WTC11 (cell line): ENCODE results near the gene GALNT11. TPM values are rescaled to one million over a fixed set of nuclear protein-coding genes. Genes with fewer than 3 reads are reported as not detected.

Source experiments
- ATAC-seq: fragments of 200-7000 bp; cut with Tn5 transposase; 2 replicates; pipeline ENCODE4 v1.10.0; 2021; ENCODE audit warnings: mild to moderate bottlenecking, moderate library complexity
- CTCF ChIA-PET: fragments of 300-600 bp; sonication (Branson Sonifier 250); formaldehyde crosslinking; loops from one replicate; lab custom pipeline; 2021; ENCODE audit warnings: antibody characterized with exemption; lab: Charles Lee
- POLR2A ChIA-PET: fragments of 350-600 bp; sonication (Branson Sonifier 250); formaldehyde crosslinking; loops from one replicate; lab custom pipeline; 2021; ENCODE audit warnings: antibody characterized with exemption; lab: Charles Lee
- DNase-seq: peaks from one replicate; pipeline ENCODE4 v3.0.0; 2021; ENCODE audit warnings: low spot score
- H3K27ac Mint-ChIP-seq: 2 replicates; pipeline ENCODE4 v1.8.0; 2021; ENCODE audit warnings: mixed read lengths
- H3K27me3 Mint-ChIP-seq: 2 replicates; pipeline ENCODE4 v1.8.0; 2021; ENCODE audit warnings: low read depth, mild to moderate bottlenecking, moderate library complexity, mixed read lengths
- H3K36me3 Mint-ChIP-seq: 2 replicates; pipeline ENCODE4 v1.8.0; 2021; ENCODE audit warnings: mixed read lengths
- H3K4me1 Mint-ChIP-seq: 2 replicates; pipeline ENCODE4 v1.8.0; 2022; ENCODE audit warnings: mixed read lengths
- H3K4me3 Mint-ChIP-seq: 2 replicates; pipeline ENCODE4 v1.8.0; 2021; ENCODE audit warnings: mild to moderate bottlenecking, moderate library complexity, mixed read lengths
- H3K9me3 Mint-ChIP-seq: 2 replicates; pipeline ENCODE4 v1.8.0; 2021; ENCODE audit warnings: mixed read lengths
- ARID4B ChIP-seq: sonication (generic); formaldehyde crosslinking; IDR thresholded peaks from 2 replicates; pipeline ENCODE4 v1.8.0; 2023; ENCODE audit warnings: missing genetic modification reagents, mild to moderate bottlenecking, borderline replicate concordance
- ERG ChIP-seq: fragments of 250-450 bp; sonication (Bioruptor Pico); IDR thresholded peaks from 2 replicates; pipeline ENCODE4 v1.8.0; 2021; ENCODE audit warnings: mild to moderate bottlenecking
- FOXK1 ChIP-seq: sonication (generic); formaldehyde crosslinking; IDR thresholded peaks from 2 replicates; pipeline ENCODE4 v1.8.0; 2022; ENCODE audit warnings: mild to moderate bottlenecking, moderate library complexity, missing genetic modification reagents
- IRF1 ChIP-seq: sonication (generic); formaldehyde crosslinking; IDR thresholded peaks from 2 replicates; pipeline ENCODE4 v1.8.0; 2023; ENCODE audit warnings: missing genetic modification reagents
- NFATC4 ChIP-seq: fragments of 250-450 bp; sonication (Bioruptor Pico); IDR thresholded peaks from 2 replicates; pipeline ENCODE4 v1.9.0; 2021; ENCODE audit warnings: mild to moderate bottlenecking
- NFYB ChIP-seq: sonication (generic); formaldehyde crosslinking; conservative IDR thresholded peaks from 2 replicates; pipeline ENCODE4 v1.8.0; 2022; ENCODE audit warnings: low read depth, missing genetic modification reagents
- NR1H2 ChIP-seq: sonication (generic); formaldehyde crosslinking; IDR thresholded peaks from 2 replicates; pipeline ENCODE4 v1.9.0; 2021; ENCODE audit warnings: mild to moderate bottlenecking, moderate library complexity, missing genetic modification reagents
- OVOL2 ChIP-seq: fragments of 250-450 bp; sonication (Bioruptor Pico); IDR thresholded peaks from 2 replicates; pipeline ENCODE4 v1.9.0; 2021; ENCODE audit warnings: mild to moderate bottlenecking, borderline replicate concordance
- PRDM15 ChIP-seq: sonication (generic); formaldehyde crosslinking; IDR thresholded peaks from 2 replicates; pipeline ENCODE4 v1.8.0; 2022; ENCODE audit warnings: missing genetic modification reagents
- ZNF121 ChIP-seq: sonication (generic); formaldehyde crosslinking; IDR thresholded peaks from 2 replicates; pipeline ENCODE4 v1.8.0; 2023; ENCODE audit warnings: missing genetic modification reagents
- ZNF219 ChIP-seq: sonication (generic); formaldehyde crosslinking; IDR thresholded peaks from 2 replicates; pipeline ENCODE4 v1.8.0; 2023; ENCODE audit warnings: missing genetic modification reagents, mild to moderate bottlenecking, borderline replicate concordance
- ZNF232 ChIP-seq: sonication (generic); formaldehyde crosslinking; IDR thresholded peaks from 2 replicates; pipeline ENCODE4 v1.8.0; 2022; ENCODE audit warnings: mild to moderate bottlenecking, missing genetic modification reagents
- ZNF512 ChIP-seq: sonication (generic); formaldehyde crosslinking; IDR thresholded peaks from 2 replicates; pipeline ENCODE4 v1.8.1; 2022; ENCODE audit warnings: missing genetic modification reagents, borderline replicate concordance
- total RNA-seq: library from RNA; stranded (reverse); gene quantifications from 3 replicates; pipeline ENCODE4 v1.2.3, GENCODE V29; 2021
- TF ChIP-seq, protein P1 (sequence below): fragments of 250-450 bp; sonication (Bioruptor Pico); IDR thresholded peaks from 2 replicates; pipeline ENCODE4 v1.9.0; 2021; ENCODE audit warnings: mild to moderate bottlenecking, borderline replicate concordance
- TF ChIP-seq, protein P2 (sequence below): fragments of 250-450 bp; sonication (Bioruptor Pico); IDR thresholded peaks from 2 replicates; pipeline ENCODE4 v1.9.0; 2021; ENCODE audit warnings: mild to moderate bottlenecking

Gene GALNT11
- total RNA-seq, 1 experiment from 2014 or later = 24.0 TPM

DNA sequence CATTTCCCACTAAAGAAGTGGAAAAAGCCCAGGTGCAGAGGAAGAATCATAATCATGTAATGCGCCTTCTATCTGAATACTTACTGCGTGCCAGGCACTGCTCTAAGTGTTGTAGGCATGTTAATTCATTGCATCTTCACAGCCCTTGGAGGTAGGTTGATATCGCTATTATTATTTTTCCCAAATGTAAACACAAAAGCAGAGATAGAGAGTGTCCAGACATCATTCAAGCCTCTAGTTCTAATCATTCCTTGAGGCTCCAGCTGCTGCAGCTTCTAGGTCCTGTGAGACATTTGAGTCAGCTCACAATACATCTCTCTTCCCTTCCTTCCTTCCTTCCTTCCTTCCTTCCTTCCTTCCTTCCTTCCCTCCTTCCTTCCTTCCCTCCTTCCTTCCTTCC lies 44.3 kb upstream of the GALNT11 start:
- ATAC-seq (no peak), DNase-seq (no peak)
- POLR2A ChIA-PET = no interaction called here
- CTCF ChIA-PET = no interaction called here
- 0 out of 2 replicates have a peak, but pooled peaks cover 8% of the 10 kb centered on the region for H3K9me3 Mint-ChIP-seq
- H3K27me3 Mint-ChIP-seq = no peaks in the 10 kb centered on the region
- no peaks in the 10 kb centered on the region for H3K36me3 Mint-ChIP-seq
- no peaks in the 10 kb centered on the region for H3K4me1 Mint-ChIP-seq
- no peak overlapping the region for H3K27ac Mint-ChIP-seq
- no peak for TF ChIP-seq NR1H2 (CRISPR knock-in tag)
- H3K4me3 Mint-ChIP-seq = no peak overlapping the region

DNA sequence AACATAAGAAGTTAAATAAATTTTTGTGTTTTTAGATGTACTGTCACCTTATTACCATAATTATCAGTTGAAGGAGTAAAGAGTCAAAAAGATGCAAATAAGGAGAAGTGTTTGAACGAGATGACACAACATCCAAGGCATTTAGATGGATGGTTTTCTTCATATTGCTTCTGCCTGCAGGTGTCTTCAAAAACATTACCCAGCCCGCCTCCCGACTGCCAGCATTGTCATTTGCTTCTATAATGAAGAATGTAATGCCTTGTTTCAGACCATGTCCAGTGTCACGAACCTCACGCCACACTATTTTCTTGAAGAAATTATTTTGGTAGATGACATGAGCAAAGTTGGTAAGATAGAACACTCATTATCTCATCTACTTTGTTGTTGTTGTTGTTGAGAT lies 42.7 kb upstream of the GALNT11 start:
- CTCF ChIA-PET = no interaction called here
- DNase-seq (no peak), ATAC-seq (no peak)
- Mint-ChIP-seq H3K27me3 (no peaks in the 10 kb centered on the region), H3K4me3 (no peak overlapping the region)
- TF ChIP-seq IRF1 (CRISPR knock-in tag) = no peak
- TF ChIP-seq ZNF121 (CRISPR knock-in tag) = no peak
- TF ChIP-seq ARID4B (CRISPR knock-in tag) = no peak
- no peak for TF ChIP-seq ZNF512 (CRISPR knock-in tag)
- TF ChIP-seq ERG (CRISPR knock-in tag) = no peak
- no peak for TF ChIP-seq PRDM15 (CRISPR knock-in tag)
- no peak for TF ChIP-seq NFATC4
- TF ChIP-seq, protein P1, sequence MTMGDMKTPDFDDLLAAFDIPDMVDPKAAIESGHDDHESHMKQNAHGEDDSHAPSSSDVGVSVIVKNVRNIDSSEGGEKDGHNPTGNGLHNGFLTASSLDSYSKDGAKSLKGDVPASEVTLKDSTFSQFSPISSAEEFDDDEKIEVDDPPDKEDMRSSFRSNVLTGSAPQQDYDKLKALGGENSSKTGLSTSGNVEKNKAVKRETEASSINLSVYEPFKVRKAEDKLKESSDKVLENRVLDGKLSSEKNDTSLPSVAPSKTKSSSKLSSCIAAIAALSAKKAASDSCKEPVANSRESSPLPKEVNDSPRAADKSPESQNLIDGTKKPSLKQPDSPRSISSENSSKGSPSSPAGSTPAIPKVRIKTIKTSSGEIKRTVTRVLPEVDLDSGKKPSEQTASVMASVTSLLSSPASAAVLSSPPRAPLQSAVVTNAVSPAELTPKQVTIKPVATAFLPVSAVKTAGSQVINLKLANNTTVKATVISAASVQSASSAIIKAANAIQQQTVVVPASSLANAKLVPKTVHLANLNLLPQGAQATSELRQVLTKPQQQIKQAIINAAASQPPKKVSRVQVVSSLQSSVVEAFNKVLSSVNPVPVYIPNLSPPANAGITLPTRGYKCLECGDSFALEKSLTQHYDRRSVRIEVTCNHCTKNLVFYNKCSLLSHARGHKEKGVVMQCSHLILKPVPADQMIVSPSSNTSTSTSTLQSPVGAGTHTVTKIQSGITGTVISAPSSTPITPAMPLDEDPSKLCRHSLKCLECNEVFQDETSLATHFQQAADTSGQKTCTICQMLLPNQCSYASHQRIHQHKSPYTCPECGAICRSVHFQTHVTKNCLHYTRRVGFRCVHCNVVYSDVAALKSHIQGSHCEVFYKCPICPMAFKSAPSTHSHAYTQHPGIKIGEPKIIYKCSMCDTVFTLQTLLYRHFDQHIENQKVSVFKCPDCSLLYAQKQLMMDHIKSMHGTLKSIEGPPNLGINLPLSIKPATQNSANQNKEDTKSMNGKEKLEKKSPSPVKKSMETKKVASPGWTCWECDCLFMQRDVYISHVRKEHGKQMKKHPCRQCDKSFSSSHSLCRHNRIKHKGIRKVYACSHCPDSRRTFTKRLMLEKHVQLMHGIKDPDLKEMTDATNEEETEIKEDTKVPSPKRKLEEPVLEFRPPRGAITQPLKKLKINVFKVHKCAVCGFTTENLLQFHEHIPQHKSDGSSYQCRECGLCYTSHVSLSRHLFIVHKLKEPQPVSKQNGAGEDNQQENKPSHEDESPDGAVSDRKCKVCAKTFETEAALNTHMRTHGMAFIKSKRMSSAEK (CRISPR knock-in tag) = no peak
- TF ChIP-seq NFYB (CRISPR knock-in tag) = no peak
- no peak for TF ChIP-seq ZNF219 (CRISPR knock-in tag)
- TF ChIP-seq, protein P2, sequence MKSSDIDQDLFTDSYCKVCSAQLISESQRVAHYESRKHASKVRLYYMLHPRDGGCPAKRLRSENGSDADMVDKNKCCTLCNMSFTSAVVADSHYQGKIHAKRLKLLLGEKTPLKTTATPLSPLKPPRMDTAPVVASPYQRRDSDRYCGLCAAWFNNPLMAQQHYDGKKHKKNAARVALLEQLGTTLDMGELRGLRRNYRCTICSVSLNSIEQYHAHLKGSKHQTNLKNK (CRISPR knock-in tag) = no peak
- no peak for TF ChIP-seq FOXK1
- no peak for TF ChIP-seq ZNF232 (CRISPR knock-in tag)
- TF ChIP-seq OVOL2 (CRISPR knock-in tag) = no peak
- TF ChIP-seq, all 79 proteins: peak for 0
- Mint-ChIP-seq H3K36me3 (no peaks in the 10 kb centered on the region), H3K27ac (no peak overlapping the region), H3K9me3 (0 out of 2 replicates have a peak, but pooled peaks cover 8% of the 10 kb centered on the region), H3K4me1 (no peaks in the 10 kb centered on the region)
- POLR2A ChIA-PET = no interaction called here
